Chondrocyte (in vitro differentiated cells): Measurements from ENCODE around the gene INA. TPM values are rescaled to one million over a fixed set of nuclear protein-coding genes. Genes with fewer than 3 reads are reported as not detected.

ENCODE experiments used
- DNase-seq: peaks from one replicate; pipeline ENCODE4 v3.0.0; 2021; ENCODE audit warnings: mixed read lengths, low spot score
- H3K27ac Mint-ChIP-seq: one replicate; pipeline ENCODE4 v1.8.0; 2021; ENCODE audit warnings: mild to moderate bottlenecking, moderate library complexity, mixed read lengths; ENCODE audit not compliant: unreplicated experiment
- H3K27me3 Mint-ChIP-seq: 2 replicates; pipeline ENCODE4 v1.8.0; 2021; ENCODE audit warnings: low read depth, mixed read lengths
- H3K36me3 Mint-ChIP-seq: 2 replicates; pipeline ENCODE4 v1.8.0; 2021; ENCODE audit warnings: low read depth, mixed read lengths
- H3K4me1 Mint-ChIP-seq: 2 replicates; pipeline ENCODE4 v1.8.0; 2021; ENCODE audit warnings: low read depth, mild to moderate bottlenecking, mixed read lengths
- H3K4me3 Mint-ChIP-seq: one replicate; pipeline ENCODE4 v1.8.0; 2021; ENCODE audit warnings: mild to moderate bottlenecking, moderate library complexity, mixed read lengths; ENCODE audit not compliant: unreplicated experiment
- H3K9me3 Mint-ChIP-seq: 2 replicates; pipeline ENCODE4 v1.8.0; 2021; ENCODE audit warnings: low read depth, mixed read lengths
- CTCF ChIP-seq: fragments of 200-600 bp; sonication (generic); IDR thresholded peaks from 2 replicates; pipeline ENCODE4 v1.5.0; 2021; ENCODE audit warnings: antibody characterized with exemption, mild to moderate bottlenecking, moderate library complexity
- total RNA-seq: library from RNA; stranded (reverse); gene quantifications from 3 replicates; pipeline ENCODE4 v1.2.1, GENCODE V29; 2021

Gene INA
- total RNA-seq, 1 donor from 2014 or later = 31.1 TPM

- Mint-ChIP-seq H3K36me3 (peaks cover 6% of the 10 kb centered on the region), H3K27me3 (peaks cover 11% of the 10 kb centered on the region), H3K4me1 (peaks cover 21% of the 10 kb centered on the region), H3K4me3 (no peak overlapping the region), H3K27ac (no peak overlapping the region), H3K9me3 (no peaks in the 10 kb centered on the region)
- no peak for DNase-seq
- TF ChIP-seq CTCF = no peak
These were observed 4.8 kb downstream of the INA start for GRCh38 chr10:103281753-103282152.

GRCh38 chr10:103282961-103283360 lies 6.0 kb downstream of the INA start:
- Mint-ChIP-seq H3K36me3 (peaks cover 9% of the 10 kb centered on the region), H3K4me1 (peaks cover 17% of the 10 kb centered on the region), H3K9me3 (no peaks in the 10 kb centered on the region), H3K27me3 (peaks cover 11% of the 10 kb centered on the region), H3K27ac (no peak overlapping the region), H3K4me3 (no peak overlapping the region)
- no peak for DNase-seq
- no peak for TF ChIP-seq CTCF

- Mint-ChIP-seq H3K27ac (no peak overlapping the region), H3K4me3 (no peak overlapping the region), H3K4me1 (peaks cover 8% of the 10 kb centered on the region), H3K27me3 (peaks cover 6% of the 10 kb centered on the region), H3K9me3 (no peaks in the 10 kb centered on the region), H3K36me3 (peaks cover 15% of the 10 kb centered on the region)
- TF ChIP-seq CTCF = no peak
- no peak for DNase-seq
These were observed 7.2 kb downstream of the INA start for GRCh38 chr10:103284170-103284569.

GRCh38 chr10:103287992-103288391 lies 11.1 kb downstream of the INA start:
- Mint-ChIP-seq H3K27me3 (peaks cover 4% of the 10 kb centered on the region), H3K4me1 (no peaks in the 10 kb centered on the region), H3K9me3 (no peaks in the 10 kb centered on the region), H3K36me3 (peaks cover 22% of the 10 kb centered on the region), H3K4me3 (no peak overlapping the region), H3K27ac (no peak overlapping the region)
- DNase-seq = no peak
- TF ChIP-seq CTCF = no peak

GRCh38 chr10:103291588-103291987 lies 14.7 kb downstream of the INA start:
- Mint-ChIP-seq H3K27me3 (peaks cover 2% of the 10 kb centered on the region), H3K4me3 (no peak overlapping the region), H3K36me3 (peaks cover 20% of the 10 kb centered on the region), H3K9me3 (no peaks in the 10 kb centered on the region), H3K27ac (no peak overlapping the region), H3K4me1 (peaks cover 16% of the 10 kb centered on the region)
- no peak for TF ChIP-seq CTCF
- DNase-seq = no peak
